GM12878 (cell line): Measurements from ENCODE around the gene FAM222A. TPM values are rescaled to one million over a fixed set of nuclear protein-coding genes. Genes with fewer than 3 reads are reported as not detected.

Experiments
- CTCF ChIP-seq, 3 experiments: IDR thresholded peaks in 2 of 3; conservative IDR thresholded peaks in 1 of 3; 2 replicates each; pipeline ENCODE4 v1.5.1; 2011; ENCODE audit warnings: low read depth in 3 of 3, low read length in 3 of 3, mild to moderate bottlenecking in 3 of 3, control low read depth in 2 of 3, moderate library complexity in 2 of 3, inconsistent platforms in 1 of 3, mixed read lengths in 1 of 3; ENCODE audit not compliant: control insufficient read depth in 2 of 3, insufficient read depth in 1 of 3; ENCODE audit errors: extremely low read depth in 1 of 3
- SMAD5 ChIP-seq: IDR thresholded peaks from 2 replicates; pipeline ENCODE4 v1.6.1; 2016; ENCODE audit warnings: antibody characterized with exemption, low read depth
- SMC3 ChIP-seq: IDR thresholded peaks from 2 replicates; pipeline ENCODE4 v1.6.1; 2011; ENCODE audit warnings: low read length, improper control_type of control experiment, borderline replicate concordance
- ZNF217 ChIP-seq: fragments of 450-650 bp; IDR thresholded peaks from 2 replicates; pipeline ENCODE4 v1.6.1; 2017; ENCODE audit warnings: antibody characterized with exemption, mild to moderate bottlenecking
- polyA plus RNA-seq, 11 experiments: library from polyadenylated mRNA; depleted of rRNA in 4 of 11; unstranded in 6 of 11; stranded (reverse) in 5 of 11; fragments of >200 nt; fragmentation: Nextera tagmentation in 4 of 11; fragmentation: Illumina TruSeq in 1 of 11; extraction: Ambion mirVana in 4 of 11; extraction: Trizol in 1 of 11; gene quantifications; 1 replicate in 1 of 11; 2 replicates in 10 of 11; pipeline versions ENCODE4 v1.2.1 to v1.2.3, GENCODE V29; 2011 to 2016; ENCODE audit warnings: inconsistent platforms in 2 of 11, missing spikeins in 2 of 11, low read depth in 1 of 11
- total RNA-seq, 4 experiments: library from RNA; depleted of rRNA in 3 of 4; stranded (reverse); fragments of >200 nt in 3 of 4; fragmentation: Illumina TruSeq in 1 of 4; extraction: Trizol in 1 of 4; gene quantifications; 2 replicates each; pipeline versions ENCODE4 v1.2.1 to v1.2.3, GENCODE V29; 2013 to 2021
- TF ChIP-seq, protein P1 (sequence below): fragments of 450-650 bp; IDR thresholded peaks from 2 replicates; pipeline ENCODE4 v1.6.1; 2016; ENCODE audit warnings: mild to moderate bottlenecking
- TF ChIP-seq, protein P2 (sequence below): fragments of 450-650 bp; IDR thresholded peaks from 2 replicates; pipeline ENCODE4 v1.6.1; 2017; ENCODE audit warnings: mild to moderate bottlenecking, moderate library complexity

Gene FAM222A
- total and polyA plus RNA-seq, 10 of the 15 experiments (the other 5 are each of a cell fraction or from before 2014, with no cell fraction given), result 0.04 to 0.49 (median 0.14) TPM; not detected in 3

DNA sequence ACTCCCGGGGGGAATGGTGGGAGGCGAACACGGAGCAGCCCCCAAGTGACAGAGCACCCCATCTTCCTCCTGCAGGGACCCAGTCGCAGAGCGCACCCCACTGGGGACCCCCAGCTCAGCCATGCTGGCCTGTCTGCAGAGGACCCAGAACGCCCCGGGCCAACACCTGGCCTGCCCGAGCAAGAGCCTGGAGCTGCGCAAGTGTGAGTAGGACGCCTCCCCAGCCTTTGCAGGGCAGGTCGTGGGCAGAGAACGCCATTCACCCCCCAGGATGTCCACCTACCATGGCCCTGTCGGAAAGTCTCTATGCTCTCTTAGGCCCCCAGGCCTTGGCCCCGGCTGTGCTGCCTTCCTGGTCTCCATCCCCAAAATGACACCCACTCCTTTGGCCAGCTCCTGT lies 30.4 kb downstream of the FAM222A start (continued):
- TF ChIP-seq CTCF (IDR thresholded peaks at IDR 0.05 in 2 of 3, conservative IDR thresholded peaks at IDR 0.05 in 1 of 3; ENCODE audit: control insufficient read depth in 2 of 3, extremely low read depth in 1 of 3, insufficient read depth in 1 of 3, low read depth in 3 of 3, low read length in 3 of 3) (no peak), SMAD5 (no peak), SMC3 (no peak), ZNF217 (no peak)
- TF ChIP-seq, protein P1, sequence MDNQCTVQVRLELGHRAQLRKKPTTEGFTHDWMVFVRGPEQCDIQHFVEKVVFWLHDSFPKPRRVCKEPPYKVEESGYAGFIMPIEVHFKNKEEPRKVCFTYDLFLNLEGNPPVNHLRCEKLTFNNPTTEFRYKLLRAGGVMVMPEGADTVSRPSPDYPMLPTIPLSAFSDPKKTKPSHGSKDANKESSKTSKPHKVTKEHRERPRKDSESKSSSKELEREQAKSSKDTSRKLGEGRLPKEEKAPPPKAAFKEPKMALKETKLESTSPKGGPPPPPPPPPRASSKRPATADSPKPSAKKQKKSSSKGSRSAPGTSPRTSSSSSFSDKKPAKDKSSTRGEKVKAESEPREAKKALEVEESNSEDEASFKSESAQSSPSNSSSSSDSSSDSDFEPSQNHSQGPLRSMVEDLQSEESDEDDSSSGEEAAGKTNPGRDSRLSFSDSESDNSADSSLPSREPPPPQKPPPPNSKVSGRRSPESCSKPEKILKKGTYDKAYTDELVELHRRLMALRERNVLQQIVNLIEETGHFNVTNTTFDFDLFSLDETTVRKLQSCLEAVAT, result no peak
- TF ChIP-seq, protein P2, sequence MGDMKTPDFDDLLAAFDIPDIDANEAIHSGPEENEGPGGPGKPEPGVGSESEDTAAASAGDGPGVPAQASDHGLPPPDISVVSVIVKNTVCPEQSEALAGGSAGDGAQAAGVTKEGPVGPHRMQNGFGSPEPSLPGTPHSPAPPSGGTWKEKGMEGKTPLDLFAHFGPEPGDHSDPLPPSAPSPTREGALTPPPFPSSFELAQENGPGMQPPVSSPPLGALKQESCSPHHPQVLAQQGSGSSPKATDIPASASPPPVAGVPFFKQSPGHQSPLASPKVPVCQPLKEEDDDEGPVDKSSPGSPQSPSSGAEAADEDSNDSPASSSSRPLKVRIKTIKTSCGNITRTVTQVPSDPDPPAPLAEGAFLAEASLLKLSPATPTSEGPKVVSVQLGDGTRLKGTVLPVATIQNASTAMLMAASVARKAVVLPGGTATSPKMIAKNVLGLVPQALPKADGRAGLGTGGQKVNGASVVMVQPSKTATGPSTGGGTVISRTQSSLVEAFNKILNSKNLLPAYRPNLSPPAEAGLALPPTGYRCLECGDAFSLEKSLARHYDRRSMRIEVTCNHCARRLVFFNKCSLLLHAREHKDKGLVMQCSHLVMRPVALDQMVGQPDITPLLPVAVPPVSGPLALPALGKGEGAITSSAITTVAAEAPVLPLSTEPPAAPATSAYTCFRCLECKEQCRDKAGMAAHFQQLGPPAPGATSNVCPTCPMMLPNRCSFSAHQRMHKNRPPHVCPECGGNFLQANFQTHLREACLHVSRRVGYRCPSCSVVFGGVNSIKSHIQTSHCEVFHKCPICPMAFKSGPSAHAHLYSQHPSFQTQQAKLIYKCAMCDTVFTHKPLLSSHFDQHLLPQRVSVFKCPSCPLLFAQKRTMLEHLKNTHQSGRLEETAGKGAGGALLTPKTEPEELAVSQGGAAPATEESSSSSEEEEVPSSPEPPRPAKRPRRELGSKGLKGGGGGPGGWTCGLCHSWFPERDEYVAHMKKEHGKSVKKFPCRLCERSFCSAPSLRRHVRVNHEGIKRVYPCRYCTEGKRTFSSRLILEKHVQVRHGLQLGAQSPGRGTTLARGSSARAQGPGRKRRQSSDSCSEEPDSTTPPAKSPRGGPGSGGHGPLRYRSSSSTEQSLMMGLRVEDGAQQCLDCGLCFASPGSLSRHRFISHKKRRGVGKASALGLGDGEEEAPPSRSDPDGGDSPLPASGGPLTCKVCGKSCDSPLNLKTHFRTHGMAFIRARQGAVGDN, result no peak
- TF ChIP-seq, all 136 proteins: peak for 0
